ENCODE data around the gene PTPN4. TPM values are rescaled to one million over a fixed set of nuclear protein-coding genes. Genes with fewer than 3 reads are reported as not detected.

Gene PTPN4
- total and polyA plus RNA-seq, 10 of the 15 experiments (the other 5 are each of a cell fraction or from before 2014, with no cell fraction given), result 5.0 to 29.7 (median 23.7) TPM

DNA sequence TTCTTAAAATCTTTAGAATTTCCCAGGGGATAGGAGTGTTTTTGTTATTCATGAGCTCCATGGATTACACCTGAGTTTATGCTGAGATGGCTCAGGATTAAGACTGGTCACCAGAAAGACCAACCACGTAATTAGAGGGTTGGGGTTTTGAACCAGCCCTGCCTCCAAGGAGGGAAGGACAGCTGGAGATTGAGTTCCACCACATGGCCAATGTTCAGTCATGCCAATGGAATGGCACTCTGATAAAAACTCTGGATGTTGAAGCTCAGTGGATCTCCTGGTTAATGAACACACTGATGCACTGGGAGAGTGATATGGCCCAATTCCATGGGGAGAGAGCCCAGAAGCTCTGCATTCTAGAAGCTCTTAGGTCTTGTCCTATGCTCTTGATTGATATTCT is 38.7 kb upstream of the PTPN4 start:
- H2AFZ ChIP-seq (ENCODE audit: control insufficient read depth, low read depth, low read length), result no peak overlapping the region
- RAD21 ChIA-PET (ENCODE audit: unreplicated experiment), result no interaction called here
- no peaks in the 10 kb centered on the region for H3K36me3 ChIP-seq (ENCODE audit: control insufficient read depth in 2 of 2, insufficient read depth in 2 of 2, low read length in 1 of 2)
- no peak for FAIRE-seq
- H3K4me3 ChIP-seq, result no peak overlapping the region
- intact Hi-C loops (cut with micrococcal nuclease; ENCODE audit: unreplicated experiment), result no loop called here
- H3K4me1 ChIP-seq (ENCODE audit: control insufficient read depth, insufficient read depth, low read length), result no peaks in the 10 kb centered on the region
- SMC1A ChIA-PET (ENCODE audit: uncharacterized antibody, unreplicated experiment), result interaction anchor here (1.0 kb wide), 1 partner anchor 592 kb away, joined by 3 read pairs; no protein-coding TSS in a partner anchor
- CTCF ChIA-PET, result interaction anchor here (0.6 to 1.7 kb wide), 3 partner anchors 16 to 454 kb away, joined by 3 to 4 read pairs (median 3); no protein-coding TSS in a partner anchor
- ATAC-seq, result no peak
- H3K9ac ChIP-seq (ENCODE audit: control insufficient read depth, insufficient read depth, low read length), result no peak overlapping the region
- no peak for TF ChIP-seq IKZF2 (IDR thresholded peaks at IDR 0.05)
- no peak for TF ChIP-seq SMC3 (IDR thresholded peaks at IDR 0.05; ENCODE audit: borderline replicate concordance, low read length)
- no peak for TF ChIP-seq NFYA (IDR thresholded peaks at IDR 0.05; ENCODE audit: borderline replicate concordance, low read depth, low read length)
- no TSS peak for BruUV-seq (replicated peaks)
- POLR2A ChIA-PET, result no interaction called here
- no peaks in the 10 kb centered on the region for H3K79me2 ChIP-seq (ENCODE audit: control insufficient read depth, insufficient read depth, low read length)
- no peak for DNase-seq (ENCODE audit: low read depth, low spot score)
- no peaks in the 10 kb centered on the region for H4K20me1 ChIP-seq (ENCODE audit: control insufficient read depth, insufficient read depth)
- 0% methylated on average over 1 of the region's 1 CpG for WGBS (ENCODE audit: insufficient coverage, insufficient replicate concordance, low lambda C conversion rate, missing lambda C conversion rate)
- in situ Hi-C loops (cut with MboI), result no loop called here
- H3K27me3 ChIP-seq (replicated peaks in 1 of 2; ENCODE audit: control insufficient read depth in 2 of 2, insufficient read depth in 2 of 2, low read length in 1 of 2), result peaks cover 0 to 2% of the 10 kb centered on the region in 2 experiments; a peak in 2 of 4 replicates
- H3K4me2 ChIP-seq (ENCODE audit: control insufficient read depth, insufficient read depth), result no peak overlapping the region
- no peaks in the 10 kb centered on the region; the same call in 2 of the 3 replicates for H3K9me3 ChIP-seq (replicated peaks; ENCODE audit: control insufficient read depth, insufficient read depth, low read length)
- no peak overlapping the region for H3K27ac ChIP-seq (ENCODE audit: control insufficient read depth, insufficient read depth)

DNA sequence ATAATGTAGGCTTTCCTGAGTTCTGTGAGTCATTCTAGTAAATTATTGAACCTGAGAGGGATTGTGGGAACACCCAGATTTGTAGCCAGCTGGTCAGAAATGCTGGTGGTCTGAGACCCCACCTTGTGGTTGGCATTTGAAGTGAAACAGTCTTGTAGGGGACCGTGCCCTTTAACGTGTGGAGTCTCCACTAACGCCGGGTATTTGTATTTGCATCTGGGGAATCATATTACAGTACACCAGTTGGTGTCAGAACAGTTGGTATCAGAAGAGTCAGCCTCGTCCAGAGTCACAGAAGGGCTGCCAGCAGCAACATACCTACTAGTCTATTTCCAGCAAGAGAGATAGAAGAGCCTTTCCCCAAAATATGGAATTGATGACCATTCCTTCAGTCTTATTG is 38.3 kb upstream of the PTPN4 start:
- Histone ChIP-seq H2AFZ (ENCODE audit: control insufficient read depth, low read depth, low read length) (no peak overlapping the region), H4K20me1 (ENCODE audit: control insufficient read depth, insufficient read depth) (no peaks in the 10 kb centered on the region), H3K36me3 (ENCODE audit: control insufficient read depth in 2 of 2, insufficient read depth in 2 of 2, low read length in 1 of 2) (no peaks in the 10 kb centered on the region), H3K4me2 (ENCODE audit: control insufficient read depth, insufficient read depth) (no peak overlapping the region), H3K27ac (ENCODE audit: control insufficient read depth, insufficient read depth) (no peak overlapping the region), H3K9ac (ENCODE audit: control insufficient read depth, insufficient read depth, low read length) (no peak overlapping the region), H3K4me3 (no peak overlapping the region), H3K4me1 (ENCODE audit: control insufficient read depth, insufficient read depth, low read length) (no peaks in the 10 kb centered on the region), H3K27me3 (replicated peaks in 1 of 2; ENCODE audit: control insufficient read depth in 2 of 2, insufficient read depth in 2 of 2, low read length in 1 of 2) (peaks cover 0 to 2% of the 10 kb centered on the region in 2 experiments; a peak in 2 of 4 replicates), H3K79me2 (ENCODE audit: control insufficient read depth, insufficient read depth, low read length) (no peaks in the 10 kb centered on the region), H3K9me3 (replicated peaks; ENCODE audit: control insufficient read depth, insufficient read depth, low read length) (no peaks in the 10 kb centered on the region; the same call in 2 of the 3 replicates)
- ATAC-seq (no peak), DNase-seq (ENCODE audit: low read depth, low spot score) (no peak), FAIRE-seq (no peak)
- CTCF ChIA-PET, result interaction anchor here (1.2 to 1.7 kb wide), 2 partner anchors 17 to 453 kb away, joined by 3 to 4 read pairs; no protein-coding TSS in a partner anchor
- WGBS (ENCODE audit: insufficient coverage, insufficient replicate concordance, low lambda C conversion rate, missing lambda C conversion rate), result 31% methylated on average over 5 of the region's 5 CpGs
- SMC1A ChIA-PET (ENCODE audit: uncharacterized antibody, unreplicated experiment), result interaction anchor here (0.6 to 1.0 kb wide), 2 partner anchors 20 to 591 kb away, joined by 3 to 4 read pairs; no protein-coding TSS in a partner anchor
- in situ Hi-C loops (cut with MboI), result no loop called here
- POLR2A ChIA-PET, result no interaction called here
- intact Hi-C loops (cut with micrococcal nuclease; ENCODE audit: unreplicated experiment), result no loop called here
- RAD21 ChIA-PET (ENCODE audit: unreplicated experiment), result no interaction called here
- BruUV-seq (replicated peaks), result no TSS peak
- TF ChIP-seq EED (IDR thresholded peaks at IDR 0.05; ENCODE audit: low read depth), result no peak
- no peak for TF ChIP-seq RCOR1 (conservative IDR thresholded peaks at IDR 0.05; ENCODE audit: low read depth, low read length)
- TF ChIP-seq, protein P1, sequence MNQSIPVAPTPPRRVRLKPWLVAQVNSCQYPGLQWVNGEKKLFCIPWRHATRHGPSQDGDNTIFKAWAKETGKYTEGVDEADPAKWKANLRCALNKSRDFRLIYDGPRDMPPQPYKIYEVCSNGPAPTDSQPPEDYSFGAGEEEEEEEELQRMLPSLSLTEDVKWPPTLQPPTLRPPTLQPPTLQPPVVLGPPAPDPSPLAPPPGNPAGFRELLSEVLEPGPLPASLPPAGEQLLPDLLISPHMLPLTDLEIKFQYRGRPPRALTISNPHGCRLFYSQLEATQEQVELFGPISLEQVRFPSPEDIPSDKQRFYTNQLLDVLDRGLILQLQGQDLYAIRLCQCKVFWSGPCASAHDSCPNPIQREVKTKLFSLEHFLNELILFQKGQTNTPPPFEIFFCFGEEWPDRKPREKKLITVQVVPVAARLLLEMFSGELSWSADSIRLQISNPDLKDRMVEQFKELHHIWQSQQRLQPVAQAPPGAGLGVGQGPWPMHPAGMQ (IDR thresholded peaks at IDR 0.05; ENCODE audit: borderline replicate concordance), result no peak
- no peak for TF ChIP-seq BRCA1 (IDR thresholded peaks at IDR 0.05; ENCODE audit: low read depth, low read length)
- TF ChIP-seq, protein P2, sequence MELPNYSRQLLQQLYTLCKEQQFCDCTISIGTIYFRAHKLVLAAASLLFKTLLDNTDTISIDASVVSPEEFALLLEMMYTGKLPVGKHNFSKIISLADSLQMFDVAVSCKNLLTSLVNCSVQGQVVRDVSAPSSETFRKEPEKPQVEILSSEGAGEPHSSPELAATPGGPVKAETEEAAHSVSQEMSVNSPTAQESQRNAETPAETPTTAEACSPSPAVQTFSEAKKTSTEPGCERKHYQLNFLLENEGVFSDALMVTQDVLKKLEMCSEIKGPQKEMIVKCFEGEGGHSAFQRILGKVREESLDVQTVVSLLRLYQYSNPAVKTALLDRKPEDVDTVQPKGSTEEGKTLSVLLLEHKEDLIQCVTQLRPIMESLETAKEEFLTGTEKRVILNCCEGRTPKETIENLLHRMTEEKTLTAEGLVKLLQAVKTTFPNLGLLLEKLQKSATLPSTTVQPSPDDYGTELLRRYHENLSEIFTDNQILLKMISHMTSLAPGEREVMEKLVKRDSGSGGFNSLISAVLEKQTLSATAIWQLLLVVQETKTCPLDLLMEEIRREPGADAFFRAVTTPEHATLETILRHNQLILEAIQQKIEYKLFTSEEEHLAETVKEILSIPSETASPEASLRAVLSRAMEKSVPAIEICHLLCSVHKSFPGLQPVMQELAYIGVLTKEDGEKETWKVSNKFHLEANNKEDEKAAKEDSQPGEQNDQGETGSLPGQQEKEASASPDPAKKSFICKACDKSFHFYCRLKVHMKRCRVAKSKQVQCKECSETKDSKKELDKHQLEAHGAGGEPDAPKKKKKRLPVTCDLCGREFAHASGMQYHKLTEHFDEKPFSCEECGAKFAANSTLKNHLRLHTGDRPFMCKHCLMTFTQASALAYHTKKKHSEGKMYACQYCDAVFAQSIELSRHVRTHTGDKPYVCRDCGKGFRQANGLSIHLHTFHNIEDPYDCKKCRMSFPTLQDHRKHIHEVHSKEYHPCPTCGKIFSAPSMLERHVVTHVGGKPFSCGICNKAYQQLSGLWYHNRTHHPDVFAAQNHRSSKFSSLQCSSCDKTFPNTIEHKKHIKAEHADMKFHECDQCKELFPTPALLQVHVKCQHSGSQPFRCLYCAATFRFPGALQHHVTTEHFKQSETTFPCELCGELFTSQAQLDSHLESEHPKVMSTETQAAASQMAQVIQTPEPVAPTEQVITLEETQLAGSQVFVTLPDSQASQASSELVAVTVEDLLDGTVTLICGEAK (IDR thresholded peaks at IDR 0.05; ENCODE audit: borderline replicate concordance), result no peak
- TF ChIP-seq, protein P3, sequence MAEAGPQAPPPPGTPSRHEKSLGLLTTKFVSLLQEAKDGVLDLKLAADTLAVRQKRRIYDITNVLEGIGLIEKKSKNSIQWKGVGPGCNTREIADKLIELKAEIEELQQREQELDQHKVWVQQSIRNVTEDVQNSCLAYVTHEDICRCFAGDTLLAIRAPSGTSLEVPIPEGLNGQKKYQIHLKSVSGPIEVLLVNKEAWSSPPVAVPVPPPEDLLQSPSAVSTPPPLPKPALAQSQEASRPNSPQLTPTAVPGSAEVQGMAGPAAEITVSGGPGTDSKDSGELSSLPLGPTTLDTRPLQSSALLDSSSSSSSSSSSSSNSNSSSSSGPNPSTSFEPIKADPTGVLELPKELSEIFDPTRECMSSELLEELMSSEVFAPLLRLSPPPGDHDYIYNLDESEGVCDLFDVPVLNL (IDR thresholded peaks at IDR 0.05; ENCODE audit: low read depth, low read length), result no peak
- TF ChIP-seq STAT1 (conservative IDR thresholded peaks at IDR 0.05), result no peak
- TF ChIP-seq IKZF2 (IDR thresholded peaks at IDR 0.05), result no peak
- no peak for TF ChIP-seq KAT2A (conservative IDR thresholded peaks at IDR 0.05; ENCODE audit: control insufficient read depth, low read depth, low read length)

Measured in GM12878 (cell line).